DND-41 (cell line): ENCODE measurements around the gene ATP8A2.
"Not testable (repeated sequence)": the region's sequence is repeated elsewhere in the genome, so short reads cannot be mapped to it uniquely, and the experiment has no call there.

ENCODE experiments used
- ATAC-seq: fragments of 200-7000 bp; cut with Tn5 transposase; 3 replicates; pipeline ENCODE4 v1.9.1; 2021; ENCODE audit warnings: low read depth; ENCODE audit not compliant: insufficient read depth
- DNase-seq: peaks from one replicate; pipeline ENCODE4 v3.0.0-alpha.2; 2020
- H2AFZ ChIP-seq: 2 replicates; pipeline ENCODE4 v1.6.0; 2012; ENCODE audit warnings: low read depth, low read length
- H3K27ac ChIP-seq: 2 replicates; pipeline ENCODE4 v1.5.1; 2012; ENCODE audit warnings: low read length, inconsistent platforms
- H3K27me3 ChIP-seq: fragments of 200-600 bp; sonication (generic); 2 replicates; pipeline ENCODE4 v1.6.0; 2012; ENCODE audit warnings: low read length, mild to moderate bottlenecking, inconsistent platforms; ENCODE audit not compliant: insufficient read depth, poor library complexity
- H3K36me3 ChIP-seq: 2 replicates; pipeline ENCODE4 v1.5.1; 2012; ENCODE audit warnings: low read length, inconsistent platforms; ENCODE audit not compliant: insufficient read depth
- H3K4me1 ChIP-seq: 2 replicates; pipeline ENCODE4 v1.5.1; 2012; ENCODE audit warnings: mild to moderate bottlenecking, low read length; ENCODE audit not compliant: insufficient read depth
- H3K4me2 ChIP-seq: 2 replicates; pipeline ENCODE4 v1.6.0; 2012; ENCODE audit warnings: mild to moderate bottlenecking, moderate library complexity, low read length, inconsistent platforms; ENCODE audit not compliant: insufficient read depth
- H3K4me3 ChIP-seq, 2 experiments: fragments of 200-600 bp in 1 of 2; shearing (Covaris generic) in 1 of 2; 2 replicates each; pipeline ENCODE4 v1.5.1; 2012 to 2016; ENCODE audit warnings: inconsistent platforms in 2 of 2, low read length in 2 of 2, mild to moderate bottlenecking in 2 of 2, low read depth in 1 of 2, moderate library complexity in 1 of 2
- H3K79me2 ChIP-seq: 2 replicates; pipeline ENCODE4 v1.6.0; 2012; ENCODE audit warnings: low read length, inconsistent platforms; ENCODE audit not compliant: insufficient read depth
- H3K9ac ChIP-seq: 2 replicates; pipeline ENCODE4 v1.6.0; 2012; ENCODE audit warnings: low read depth, mild to moderate bottlenecking, inconsistent platforms, low read length, moderate library complexity
- H3K9me3 ChIP-seq: 2 replicates; pipeline ENCODE4 v1.5.1; 2012; ENCODE audit warnings: low read length, moderate library complexity, mild to moderate bottlenecking, inconsistent platforms; ENCODE audit not compliant: insufficient read depth, severe bottlenecking
- H4K20me1 ChIP-seq: 2 replicates; pipeline ENCODE4 v1.6.0; 2012; ENCODE audit warnings: low read length; ENCODE audit not compliant: insufficient read depth
- EZH2 ChIP-seq: IDR thresholded peaks from 3 replicates; pipeline ENCODE4 v1.6.1; 2012; ENCODE audit warnings: borderline replicate concordance, low read depth, mild to moderate bottlenecking, moderate library complexity, low read length, inconsistent platforms; ENCODE audit not compliant: severe bottlenecking
- TF ChIP-seq, protein P1 (sequence below): IDR thresholded peaks from 2 replicates; pipeline ENCODE4 v1.5.1; 2012; ENCODE audit warnings: borderline replicate concordance, low read length, moderate library complexity, mild to moderate bottlenecking; ENCODE audit not compliant: poor library complexity, severe bottlenecking; ENCODE audit errors: extremely low read depth

ATP8A2 gene

DNA sequence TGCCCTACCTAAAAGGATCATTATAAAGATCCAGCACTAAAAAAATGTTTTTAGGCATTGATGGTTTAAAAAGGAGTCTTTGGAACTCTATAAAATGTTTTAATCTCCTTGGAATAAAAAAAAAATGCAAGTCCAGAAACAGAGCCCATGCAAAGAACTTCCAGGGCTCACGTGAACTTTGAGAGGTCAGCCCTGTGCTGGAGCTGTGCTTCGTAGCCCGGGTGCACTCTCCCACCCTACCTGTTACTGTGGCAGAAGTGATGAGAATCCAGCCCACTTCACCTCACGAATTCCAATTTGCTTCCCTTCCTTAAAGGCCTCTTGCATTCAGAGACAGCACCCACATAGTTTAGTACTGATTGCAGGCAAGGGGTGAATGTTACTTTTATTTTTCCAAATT, 412.3 kb downstream of the ATP8A2 start:
- Histone ChIP-seq H3K9ac (no peak overlapping the region), H3K4me2 (no peak overlapping the region), H3K27me3 (no peaks in the 10 kb centered on the region), H3K79me2 (no peaks in the 10 kb centered on the region), H3K27ac (no peak overlapping the region), H3K4me3 (no peak overlapping the region), H3K4me1 (no peaks in the 10 kb centered on the region), H4K20me1 (no peaks in the 10 kb centered on the region), H2AFZ (no peak overlapping the region), H3K36me3 (no peaks in the 10 kb centered on the region), H3K9me3 (no peaks in the 10 kb centered on the region)
- DNase-seq (no peak), ATAC-seq (no peak)
- no peak for TF ChIP-seq EZH2
- TF ChIP-seq, protein P1, sequence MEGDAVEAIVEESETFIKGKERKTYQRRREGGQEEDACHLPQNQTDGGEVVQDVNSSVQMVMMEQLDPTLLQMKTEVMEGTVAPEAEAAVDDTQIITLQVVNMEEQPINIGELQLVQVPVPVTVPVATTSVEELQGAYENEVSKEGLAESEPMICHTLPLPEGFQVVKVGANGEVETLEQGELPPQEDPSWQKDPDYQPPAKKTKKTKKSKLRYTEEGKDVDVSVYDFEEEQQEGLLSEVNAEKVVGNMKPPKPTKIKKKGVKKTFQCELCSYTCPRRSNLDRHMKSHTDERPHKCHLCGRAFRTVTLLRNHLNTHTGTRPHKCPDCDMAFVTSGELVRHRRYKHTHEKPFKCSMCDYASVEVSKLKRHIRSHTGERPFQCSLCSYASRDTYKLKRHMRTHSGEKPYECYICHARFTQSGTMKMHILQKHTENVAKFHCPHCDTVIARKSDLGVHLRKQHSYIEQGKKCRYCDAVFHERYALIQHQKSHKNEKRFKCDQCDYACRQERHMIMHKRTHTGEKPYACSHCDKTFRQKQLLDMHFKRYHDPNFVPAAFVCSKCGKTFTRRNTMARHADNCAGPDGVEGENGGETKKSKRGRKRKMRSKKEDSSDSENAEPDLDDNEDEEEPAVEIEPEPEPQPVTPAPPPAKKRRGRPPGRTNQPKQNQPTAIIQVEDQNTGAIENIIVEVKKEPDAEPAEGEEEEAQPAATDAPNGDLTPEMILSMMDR: no peak

DNA sequence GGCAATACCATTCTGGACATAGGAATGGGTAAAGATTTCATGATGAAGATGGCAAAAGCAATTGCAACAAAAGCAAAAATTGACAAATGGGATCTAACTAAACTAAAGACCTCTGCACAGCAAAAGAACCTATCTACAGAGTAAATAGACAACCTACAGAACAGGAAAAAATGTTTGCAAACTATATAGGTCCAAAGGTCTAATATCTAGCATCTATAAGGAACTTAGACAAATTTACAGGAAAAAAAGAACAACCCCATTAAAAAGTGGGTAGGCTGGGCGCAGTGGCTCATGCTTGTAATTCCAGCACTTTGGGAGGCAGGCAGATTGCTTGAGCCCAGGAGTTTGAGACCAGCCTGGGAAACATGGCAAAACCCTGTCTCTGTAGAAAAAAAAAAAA, 418.4 kb downstream of the ATP8A2 start:
- not testable (repeated sequence) for H3K79me2 ChIP-seq

DNA sequence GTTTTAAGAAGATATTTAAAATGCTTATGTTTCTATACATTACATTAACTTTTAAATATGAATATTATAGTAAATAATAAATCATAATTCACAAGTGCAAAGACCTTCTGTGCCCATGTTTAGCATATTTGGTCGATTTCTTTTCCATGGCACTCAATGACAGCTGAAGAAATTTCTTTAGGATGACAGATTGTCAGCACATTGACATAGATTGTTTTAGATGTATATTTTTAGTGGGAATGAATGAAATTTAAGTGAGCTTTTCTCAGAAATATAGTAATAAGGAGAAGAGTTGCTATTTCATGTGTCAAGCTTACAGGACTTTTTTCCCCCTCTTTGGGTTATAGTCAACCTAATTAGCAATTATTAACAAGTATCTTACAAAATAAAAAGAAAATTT, 423.5 kb downstream of the ATP8A2 start:
- Histone ChIP-seq H3K4me2 (no peak overlapping the region), H3K79me2 (no peaks in the 10 kb centered on the region), H3K9me3 (no peaks in the 10 kb centered on the region), H3K4me3 (no peak overlapping the region), H3K9ac (no peak overlapping the region), H3K27me3 (no peaks in the 10 kb centered on the region), H3K27ac (no peak overlapping the region), H4K20me1 (no peaks in the 10 kb centered on the region), H3K4me1 (no peaks in the 10 kb centered on the region), H3K36me3 (no peaks in the 10 kb centered on the region), H2AFZ (no peak overlapping the region)
- no peak for TF ChIP-seq EZH2
- TF ChIP-seq, protein P1: no peak
- DNase-seq (no peak), ATAC-seq (no peak)

More for the DNA sequence above, 418.4 kb downstream of the ATP8A2 start:
- not testable (repeated sequence) for DNase-seq, H3K9me3 ChIP-seq, H3K27ac ChIP-seq, H3K9ac ChIP-seq, H2AFZ ChIP-seq, ATAC-seq, H4K20me1 ChIP-seq, H3K4me2 ChIP-seq, H3K27me3 ChIP-seq, H3K4me1 ChIP-seq, H3K4me3 ChIP-seq, H3K36me3 ChIP-seq

DNA sequence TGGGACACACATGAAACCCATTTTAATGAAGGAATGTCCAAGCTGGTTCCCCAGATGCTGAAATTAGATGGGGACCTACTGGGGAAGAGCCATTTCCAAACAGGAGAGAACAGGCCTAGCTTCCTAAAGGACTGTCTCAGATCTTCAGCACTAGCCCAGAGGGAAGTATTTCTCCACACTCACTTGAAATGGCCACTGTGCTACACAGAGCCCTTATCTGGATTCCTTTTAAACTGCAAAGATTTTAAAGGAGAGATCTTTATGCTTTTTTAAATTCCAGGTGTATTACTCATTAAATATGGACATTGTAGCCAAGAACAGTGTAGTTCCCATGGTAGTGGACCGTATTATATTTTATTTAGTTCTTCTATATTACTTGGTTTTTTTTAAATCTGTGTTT, 424.7 kb downstream of the ATP8A2 start:
- H3K79me2 ChIP-seq: no peaks in the 10 kb centered on the region
- H3K9me3 ChIP-seq: no peaks in the 10 kb centered on the region
- no peak for ATAC-seq
- no peak overlapping the region for H3K4me3 ChIP-seq
- H3K36me3 ChIP-seq: no peaks in the 10 kb centered on the region
- H3K4me1 ChIP-seq: no peaks in the 10 kb centered on the region
- H4K20me1 ChIP-seq: no peaks in the 10 kb centered on the region
- no peak overlapping the region for H3K27ac ChIP-seq
- no peak overlapping the region for H3K9ac ChIP-seq
- TF ChIP-seq, protein P1: no peak
- no peak for DNase-seq
- H2AFZ ChIP-seq: no peak overlapping the region
- H3K4me2 ChIP-seq: no peak overlapping the region
- no peaks in the 10 kb centered on the region for H3K27me3 ChIP-seq
